Measurements from ENCODE around the gene PIGQ.

The PIGQ gene

GRCh38 chr16:566475-567372, 3.0 kb upstream of the PIGQ start, which contains the start of gene NHLRC4:
Gene NHLRC4 (plus strand): TSS chr16:567005. CDS start chr16:568048, 1,043 bp downstream.
- in situ Hi-C loops (cut with MboI; ENCODE audit: low sequenced_read_pairs) = no loop called here

- in situ Hi-C loops (cut with MboI; ENCODE audit: low sequenced_read_pairs) = no loop called here
Measured at GRCh38 chr16:567373-568256, 2.2 kb upstream of the PIGQ start.

- in situ Hi-C loops (cut with MboI; ENCODE audit: low sequenced_read_pairs) = no loop called here
Measured at GRCh38 chr16:568401-569258, 1.1 kb upstream of the PIGQ start.

GRCh38 chr16:572865-573650, 3.3 kb downstream of the PIGQ start:
- in situ Hi-C loops (cut with MboI; ENCODE audit: low sequenced_read_pairs) = no loop called here

GRCh38 chr16:574021-574760, 4.4 kb downstream of the PIGQ start:
- in situ Hi-C loops (cut with MboI; ENCODE audit: low sequenced_read_pairs) = no loop called here

GRCh38 chr16:575354-576196, 5.8 kb downstream of the PIGQ start:
- in situ Hi-C loops (cut with MboI; ENCODE audit: low sequenced_read_pairs) = no loop called here

- in situ Hi-C loops (cut with MboI; ENCODE audit: low sequenced_read_pairs) = no loop called here
Measured at GRCh38 chr16:576197-576822, 6.5 kb downstream of the PIGQ start.

GRCh38 chr16:576823-577201, 7.0 kb downstream of the PIGQ start:
- in situ Hi-C loops (cut with MboI; ENCODE audit: low sequenced_read_pairs) = no loop called here

- in situ Hi-C loops (cut with MboI; ENCODE audit: low sequenced_read_pairs) = no loop called here
Measured at GRCh38 chr16:577796-578195, 8.0 kb downstream of the PIGQ start.

- in situ Hi-C loops (cut with MboI; ENCODE audit: low sequenced_read_pairs) = no loop called here
Measured at GRCh38 chr16:578232-578869, 8.6 kb downstream of the PIGQ start.

GRCh38 chr16:578870-579405, 9.2 kb downstream of the PIGQ start:
- in situ Hi-C loops (cut with MboI; ENCODE audit: low sequenced_read_pairs) = no loop called here

GRCh38 chr16:580141-580945, 10.6 kb downstream of the PIGQ start:
- in situ Hi-C loops (cut with MboI; ENCODE audit: low sequenced_read_pairs) = no loop called here

GRCh38 chr16:580946-581498, 11.3 kb downstream of the PIGQ start:
- in situ Hi-C loops (cut with MboI; ENCODE audit: low sequenced_read_pairs) = no loop called here

GRCh38 chr16:582218-582613, 12.4 kb downstream of the PIGQ start:
- in situ Hi-C loops (cut with MboI; ENCODE audit: low sequenced_read_pairs) = no loop called here

- in situ Hi-C loops (cut with MboI; ENCODE audit: low sequenced_read_pairs) = no loop called here
Measured at GRCh38 chr16:582614-583331, 13.0 kb downstream of the PIGQ start.

GRCh38 chr16:583470-583814, 13.7 kb downstream of the PIGQ start:
- in situ Hi-C loops (cut with MboI; ENCODE audit: low sequenced_read_pairs) = no loop called here
